Loucy (cell line): ENCODE results near the gene CLASP1.

ENCODE experiments used
- H2AFZ ChIP-seq: fragments of 200-600 bp; sonication (generic); 2 replicates; pipeline ENCODE4 v1.6.0; 2016; ENCODE audit warnings: antibody characterized with exemption, mild to moderate bottlenecking, low read length, moderate library complexity
- H3F3A ChIP-seq: fragments of 200-600 bp; 2 replicates; pipeline ENCODE4 v1.6.0; 2016; ENCODE audit warnings: antibody characterized with exemption, low read depth, mild to moderate bottlenecking
- H3K27me3 ChIP-seq: fragments of 200-600 bp; sonication (generic); 2 replicates; pipeline ENCODE4 v1.6.1; 2014; ENCODE audit warnings: low read length, mild to moderate bottlenecking; ENCODE audit not compliant: insufficient read depth, poor library complexity, severe bottlenecking
- H3K36me3 ChIP-seq: fragments of 200-600 bp; sonication (generic); 2 replicates; pipeline ENCODE4 v1.6.1; 2016; ENCODE audit warnings: low read length; ENCODE audit not compliant: insufficient read depth
- H3K4me1 ChIP-seq: fragments of 200-600 bp; sonication (generic); 2 replicates; pipeline ENCODE4 v1.5.1; 2014; ENCODE audit warnings: low read length, mild to moderate bottlenecking; ENCODE audit not compliant: insufficient read depth, poor library complexity, severe bottlenecking
- H3K4me2 ChIP-seq: fragments of 200-600 bp; sonication (generic); 2 replicates; pipeline ENCODE4 v1.6.0; 2014; ENCODE audit warnings: antibody characterized with exemption, low read length, low read depth, mild to moderate bottlenecking; ENCODE audit not compliant: poor library complexity, severe bottlenecking
- H3K4me3 ChIP-seq: fragments of 200-600 bp; sonication (generic); 2 replicates; pipeline ENCODE4 v1.5.1; 2014; ENCODE audit warnings: low read length, mild to moderate bottlenecking, mixed read lengths; ENCODE audit not compliant: poor library complexity, severe bottlenecking
- H3K79me2 ChIP-seq: fragments of 200-600 bp; sonication (generic); 2 replicates; pipeline ENCODE4 v1.6.1; 2014; ENCODE audit warnings: low read length; ENCODE audit not compliant: insufficient read depth
- H3K9ac ChIP-seq: fragments of 200-600 bp; sonication (generic); 2 replicates; pipeline ENCODE4 v1.6.0; 2014; ENCODE audit warnings: mild to moderate bottlenecking, low read depth, low read length, moderate library complexity; ENCODE audit not compliant: poor library complexity, severe bottlenecking
- H3K9me2 ChIP-seq: fragments of 200-600 bp; sonication (generic); replicated peaks from 2 replicates; pipeline ENCODE4 v1.6.1; 2016; ENCODE audit warnings: low read depth, low read length, mixed read lengths
- H3K9me3 ChIP-seq: fragments of 200-600 bp; sonication (generic); 2 replicates; pipeline ENCODE4 v1.6.1; 2014; ENCODE audit warnings: mild to moderate bottlenecking, antibody characterized with exemption, low read length, low read depth; ENCODE audit not compliant: insufficient read depth
- H4K20me1 ChIP-seq: fragments of 200-600 bp; sonication (generic); 2 replicates; pipeline ENCODE4 v1.6.0; 2014; ENCODE audit warnings: antibody characterized with exemption, low read length, mild to moderate bottlenecking; ENCODE audit not compliant: insufficient read depth, poor library complexity, severe bottlenecking
- EZH2phosphoT487 ChIP-seq: fragments of 200-600 bp; IDR thresholded peaks from 2 replicates; pipeline ENCODE4 v1.6.1; 2018; ENCODE audit warnings: antibody characterized with exemption, mild to moderate bottlenecking, moderate library complexity, borderline replicate concordance
- TF ChIP-seq, protein P1 (sequence below): fragments of 200-600 bp; sonication (generic); conservative IDR thresholded peaks from 2 replicates; pipeline ENCODE4 v1.5.1; 2014; ENCODE audit warnings: mild to moderate bottlenecking, antibody characterized with exemption, low read length

CLASP1 gene

DNA sequence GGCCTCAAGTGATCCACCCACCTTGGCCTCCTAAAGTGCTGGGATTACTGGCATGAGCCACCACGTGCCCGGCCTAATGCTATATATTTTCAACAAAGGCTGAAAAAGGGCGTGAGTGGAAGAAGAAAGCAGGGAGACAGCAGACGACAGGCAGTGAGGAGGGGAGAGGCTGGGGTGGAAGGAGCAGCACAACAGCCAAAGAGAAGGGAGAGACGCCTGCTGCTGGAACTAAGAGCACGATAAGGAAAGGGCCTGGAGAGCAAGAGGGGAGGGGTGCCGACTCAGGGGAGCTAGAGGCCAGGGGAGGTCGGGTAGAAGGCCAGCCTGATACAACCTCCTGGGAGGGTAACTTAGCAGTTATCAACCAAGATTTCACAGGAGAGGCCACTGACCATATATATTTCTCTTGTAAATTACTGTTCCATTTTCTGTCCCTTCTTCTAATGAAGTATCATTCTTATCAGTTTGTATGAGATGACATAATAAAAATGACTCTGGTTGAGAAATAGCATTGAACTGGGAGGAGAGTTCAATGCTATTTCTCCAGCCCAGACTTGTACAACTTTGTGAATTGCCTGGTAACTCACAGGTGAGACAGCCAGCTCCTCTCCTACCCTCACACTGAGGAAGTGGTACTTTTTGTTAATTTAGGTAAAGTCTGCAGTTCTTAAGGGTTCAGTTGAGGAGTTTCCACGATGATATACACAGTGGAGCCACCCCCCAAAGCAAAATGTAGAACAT, 124.4 kb downstream of the CLASP1 start:
- H3K4me3 ChIP-seq = no peak overlapping the region
- TF ChIP-seq, protein P1, sequence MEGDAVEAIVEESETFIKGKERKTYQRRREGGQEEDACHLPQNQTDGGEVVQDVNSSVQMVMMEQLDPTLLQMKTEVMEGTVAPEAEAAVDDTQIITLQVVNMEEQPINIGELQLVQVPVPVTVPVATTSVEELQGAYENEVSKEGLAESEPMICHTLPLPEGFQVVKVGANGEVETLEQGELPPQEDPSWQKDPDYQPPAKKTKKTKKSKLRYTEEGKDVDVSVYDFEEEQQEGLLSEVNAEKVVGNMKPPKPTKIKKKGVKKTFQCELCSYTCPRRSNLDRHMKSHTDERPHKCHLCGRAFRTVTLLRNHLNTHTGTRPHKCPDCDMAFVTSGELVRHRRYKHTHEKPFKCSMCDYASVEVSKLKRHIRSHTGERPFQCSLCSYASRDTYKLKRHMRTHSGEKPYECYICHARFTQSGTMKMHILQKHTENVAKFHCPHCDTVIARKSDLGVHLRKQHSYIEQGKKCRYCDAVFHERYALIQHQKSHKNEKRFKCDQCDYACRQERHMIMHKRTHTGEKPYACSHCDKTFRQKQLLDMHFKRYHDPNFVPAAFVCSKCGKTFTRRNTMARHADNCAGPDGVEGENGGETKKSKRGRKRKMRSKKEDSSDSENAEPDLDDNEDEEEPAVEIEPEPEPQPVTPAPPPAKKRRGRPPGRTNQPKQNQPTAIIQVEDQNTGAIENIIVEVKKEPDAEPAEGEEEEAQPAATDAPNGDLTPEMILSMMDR = no peak
- TF ChIP-seq EZH2phosphoT487 = no peak
- no peaks in the 10 kb centered on the region for H3K9me3 ChIP-seq
- no peak overlapping the region for H3K9ac ChIP-seq
- H3K27me3 ChIP-seq = no peaks in the 10 kb centered on the region
- H3K4me2 ChIP-seq = no peak overlapping the region
- no peak overlapping the region for H2AFZ ChIP-seq
- H3K79me2 ChIP-seq = peaks cover 38% of the 10 kb centered on the region
- peaks cover 39% of the 10 kb centered on the region for H3K36me3 ChIP-seq
- peaks cover 26% of the 10 kb centered on the region for H4K20me1 ChIP-seq
- H3K9me2 ChIP-seq = no peaks in the 10 kb centered on the region
- 0 out of 2 replicates have a peak, but pooled peaks cover 2% of the 10 kb centered on the region for H3F3A ChIP-seq
- H3K4me1 ChIP-seq = peaks cover 47% of the 10 kb centered on the region

DNA sequence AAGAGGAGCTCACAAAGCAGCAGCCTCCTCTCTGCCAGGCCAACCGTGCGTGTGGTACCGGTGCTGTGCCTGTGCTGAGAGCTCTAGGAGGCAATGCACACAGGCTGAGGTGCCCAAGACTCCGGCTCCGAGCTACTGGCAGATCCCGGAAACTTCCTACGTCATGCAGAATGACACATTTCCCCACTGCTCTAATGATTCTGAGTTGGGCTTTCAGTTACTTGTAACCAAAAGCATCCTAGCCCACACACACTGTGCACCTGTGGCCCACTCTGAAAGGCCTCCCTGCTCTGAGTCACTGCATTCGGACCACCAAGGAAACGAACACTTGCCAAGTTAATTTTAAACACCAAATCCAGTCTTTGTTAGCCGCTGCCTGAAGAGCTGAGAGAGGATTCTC, 127.9 kb downstream of the CLASP1 start:
- no peaks in the 10 kb centered on the region for H3K9me2 ChIP-seq
- peaks cover 8% of the 10 kb centered on the region; the same call in 1 of the 2 replicates for H3K79me2 ChIP-seq
- H4K20me1 ChIP-seq = peaks cover 1% of the 10 kb centered on the region
- H3K4me2 ChIP-seq = peak overlapping the region; percentile 62
- no peak overlapping the region for H3K4me3 ChIP-seq
- 0 out of 2 replicates have a peak, but pooled peaks cover 2% of the 10 kb centered on the region for H3F3A ChIP-seq
- H3K9ac ChIP-seq = peak overlapping the region; percentile 39
- H3K4me1 ChIP-seq = peaks cover 29% of the 10 kb centered on the region
- no peak overlapping the region for H2AFZ ChIP-seq
- TF ChIP-seq, protein P1 = no peak
- no peak for TF ChIP-seq EZH2phosphoT487
- peaks cover 45% of the 10 kb centered on the region for H3K36me3 ChIP-seq
- no peaks in the 10 kb centered on the region for H3K27me3 ChIP-seq
- no peaks in the 10 kb centered on the region for H3K9me3 ChIP-seq

DNA sequence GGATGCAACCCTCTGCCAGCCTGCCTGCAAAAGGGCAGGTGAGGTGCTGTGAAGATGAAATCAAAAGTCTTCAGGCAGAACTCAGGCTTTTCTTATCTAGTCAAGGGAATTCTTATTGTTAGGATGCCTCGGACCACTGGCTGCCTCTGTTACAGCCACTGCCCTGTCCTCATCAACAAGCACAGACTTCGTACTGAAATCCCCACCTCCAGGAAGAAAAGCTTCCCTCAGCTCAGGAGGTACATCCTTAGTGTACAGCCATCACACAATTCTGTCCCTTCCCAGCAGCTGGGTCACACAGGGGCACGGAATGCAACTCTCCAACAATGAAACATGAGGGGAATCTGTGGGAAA, 128.6 kb downstream of the CLASP1 start:
- H3K79me2 ChIP-seq = peaks cover 8% of the 10 kb centered on the region; the same call in 1 of the 2 replicates
- H3K4me1 ChIP-seq = peaks cover 29% of the 10 kb centered on the region
- no peaks in the 10 kb centered on the region for H3K9me2 ChIP-seq
- H3K9ac ChIP-seq = no peak overlapping the region
- TF ChIP-seq EZH2phosphoT487 = no peak
- TF ChIP-seq, protein P1 = no peak
- H3F3A ChIP-seq = 0 out of 2 replicates have a peak, but pooled peaks cover 2% of the 10 kb centered on the region
- peaks cover 43% of the 10 kb centered on the region for H3K36me3 ChIP-seq
- H2AFZ ChIP-seq = no peak overlapping the region
- H3K4me2 ChIP-seq = no peak overlapping the region
- H4K20me1 ChIP-seq = no peaks in the 10 kb centered on the region
- H3K9me3 ChIP-seq = no peaks in the 10 kb centered on the region
- H3K4me3 ChIP-seq = no peak overlapping the region
- no peaks in the 10 kb centered on the region for H3K27me3 ChIP-seq
